ENCODE data around the gene MCFD2. TPM values are rescaled to one million over a fixed set of nuclear protein-coding genes. Genes with fewer than 3 reads are reported as not detected.

MCFD2 gene
- polyA plus RNA-seq, 1 donor (not counting 4 experiments of a cell fraction or from before 2014, with no cell fraction given) = 132 TPM

DNA sequence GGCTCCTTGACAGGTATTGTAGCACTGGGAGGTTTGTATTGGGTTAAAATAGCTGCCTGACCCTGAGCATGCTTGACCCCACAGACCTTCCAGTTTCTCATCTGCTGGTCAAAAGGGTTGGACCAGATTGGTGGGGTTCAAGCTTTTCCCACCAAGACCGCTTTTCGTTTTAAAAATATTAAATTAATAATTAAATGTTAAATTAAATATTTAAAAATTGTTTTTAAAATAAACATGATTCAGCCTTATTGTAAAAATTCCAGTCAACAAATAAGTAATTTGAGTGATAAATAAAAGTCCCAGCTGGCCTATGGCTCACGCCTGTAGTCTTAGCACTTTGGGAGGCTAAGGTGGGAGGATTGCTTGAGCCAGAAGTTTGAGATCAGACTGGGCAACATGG is 36.6 kb upstream of the MCFD2 start:
- no peak for FAIRE-seq
- no peak overlapping the region for H3K4me3 ChIP-seq (ENCODE audit: control insufficient read depth in 2 of 3, extremely low read depth in 1 of 3, insufficient read depth in 2 of 3, low read depth in 1 of 3, low read length in 3 of 3)
- no peak overlapping the region for H3K9ac ChIP-seq (ENCODE audit: control insufficient read depth, extremely low read depth, insufficient read depth, low read length)
- peaks cover 15 to 16% of the 10 kb centered on the region in 2 experiments for H3K36me3 ChIP-seq (ENCODE audit: control insufficient read depth in 2 of 2, extremely low read depth in 1 of 2, insufficient read depth in 2 of 2, low read length in 2 of 2)
- no peak overlapping the region for H3K4me2 ChIP-seq (ENCODE audit: control insufficient read depth, extremely low read depth, insufficient read depth, low read depth, low read length)
- DNase-seq (ENCODE audit: low read depth, low spot score) = no peak
- H3K9me3 ChIP-seq (ENCODE audit: control insufficient read depth, low read depth, low read length) = no peaks in the 10 kb centered on the region
- H3K79me2 ChIP-seq (ENCODE audit: control insufficient read depth, insufficient read depth, low read length) = peaks cover 11% of the 10 kb centered on the region
- dilution Hi-C loops (cut with MboI; ENCODE audit: extremely low pct_ligation_motif_present, low sequenced_read_pairs) = no loop called here
- H4K20me1 ChIP-seq (ENCODE audit: control insufficient read depth, extremely low read depth, insufficient read depth, low read length) = no peaks in the 10 kb centered on the region
- peaks cover 3% of the 10 kb centered on the region for H3K9me1 ChIP-seq (ENCODE audit: control insufficient read depth, extremely low read depth, insufficient read depth, low read length)
- TF ChIP-seq, protein P1, sequence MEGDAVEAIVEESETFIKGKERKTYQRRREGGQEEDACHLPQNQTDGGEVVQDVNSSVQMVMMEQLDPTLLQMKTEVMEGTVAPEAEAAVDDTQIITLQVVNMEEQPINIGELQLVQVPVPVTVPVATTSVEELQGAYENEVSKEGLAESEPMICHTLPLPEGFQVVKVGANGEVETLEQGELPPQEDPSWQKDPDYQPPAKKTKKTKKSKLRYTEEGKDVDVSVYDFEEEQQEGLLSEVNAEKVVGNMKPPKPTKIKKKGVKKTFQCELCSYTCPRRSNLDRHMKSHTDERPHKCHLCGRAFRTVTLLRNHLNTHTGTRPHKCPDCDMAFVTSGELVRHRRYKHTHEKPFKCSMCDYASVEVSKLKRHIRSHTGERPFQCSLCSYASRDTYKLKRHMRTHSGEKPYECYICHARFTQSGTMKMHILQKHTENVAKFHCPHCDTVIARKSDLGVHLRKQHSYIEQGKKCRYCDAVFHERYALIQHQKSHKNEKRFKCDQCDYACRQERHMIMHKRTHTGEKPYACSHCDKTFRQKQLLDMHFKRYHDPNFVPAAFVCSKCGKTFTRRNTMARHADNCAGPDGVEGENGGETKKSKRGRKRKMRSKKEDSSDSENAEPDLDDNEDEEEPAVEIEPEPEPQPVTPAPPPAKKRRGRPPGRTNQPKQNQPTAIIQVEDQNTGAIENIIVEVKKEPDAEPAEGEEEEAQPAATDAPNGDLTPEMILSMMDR (optimal IDR thresholded peaks at IDR 0.05 in 1 of 3, IDR thresholded peaks at IDR 0.05 in 1 of 3, conservative IDR thresholded peaks at IDR 0.05 in 1 of 3; ENCODE audit: extremely low read depth in 1 of 3, insufficient read depth in 2 of 3, low read length in 3 of 3) = no peak
- TF ChIP-seq EZH2 (IDR thresholded peaks at IDR 0.05; ENCODE audit: low read length) = no peak
- no peak overlapping the region for H2AFZ ChIP-seq (ENCODE audit: control insufficient read depth, low read length)
- no peak overlapping the region for H3K27ac ChIP-seq (ENCODE audit: control insufficient read depth, insufficient read depth, low read length)
- H3K27me3 ChIP-seq (ENCODE audit: control insufficient read depth, extremely low read depth, insufficient read depth, low read length) = no peaks in the 10 kb centered on the region
- peaks cover 7% of the 10 kb centered on the region for H3K4me1 ChIP-seq (ENCODE audit: control insufficient read depth, extremely low read depth, insufficient read depth, low read length)

DNA sequence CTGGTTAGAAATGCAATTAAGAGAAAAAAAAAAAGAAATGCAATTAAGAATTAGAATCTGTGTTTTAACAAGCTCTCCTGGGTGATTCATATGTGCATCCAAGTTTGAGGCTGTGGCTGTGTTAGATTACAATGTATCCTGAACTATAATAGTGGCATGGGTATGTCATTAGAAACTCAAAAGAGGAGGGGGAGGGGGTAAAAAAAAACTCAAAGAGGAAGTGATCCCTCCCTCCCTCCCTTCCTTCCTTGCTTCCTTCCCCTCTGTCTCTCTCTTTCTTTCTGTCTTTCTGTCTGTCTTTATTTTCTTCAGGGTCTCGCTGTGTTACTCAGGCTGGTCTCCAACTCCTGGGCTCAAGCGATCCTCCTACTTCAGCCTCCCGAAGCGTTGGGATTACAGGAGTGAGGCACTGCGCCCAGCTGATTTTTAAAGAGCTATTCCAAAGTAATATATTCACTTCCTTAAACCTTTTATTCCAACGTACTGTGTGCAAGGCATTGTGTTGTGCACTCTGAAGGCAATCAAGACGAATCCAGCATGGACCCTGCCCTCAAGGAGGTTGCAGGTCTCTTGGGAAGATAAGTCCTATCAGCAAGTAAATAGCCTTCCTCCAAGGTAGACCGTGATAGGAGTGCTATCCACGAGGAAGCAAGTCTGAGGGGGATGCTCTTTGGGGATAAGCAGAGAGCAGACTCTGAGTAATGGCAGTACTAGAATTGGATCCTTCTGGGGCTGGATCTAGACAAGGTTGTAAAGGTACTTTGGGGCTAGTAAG is 35.9 kb upstream of the MCFD2 start:
- Histone ChIP-seq H3K9ac (ENCODE audit: control insufficient read depth, extremely low read depth, insufficient read depth, low read length) (no peak overlapping the region), H3K9me3 (ENCODE audit: control insufficient read depth, low read depth, low read length) (no peaks in the 10 kb centered on the region), H3K36me3 (ENCODE audit: control insufficient read depth in 2 of 2, extremely low read depth in 1 of 2, insufficient read depth in 2 of 2, low read length in 2 of 2) (peaks cover 11 to 13% of the 10 kb centered on the region in 2 experiments), H3K4me1 (ENCODE audit: control insufficient read depth, extremely low read depth, insufficient read depth, low read length) (peaks cover 7% of the 10 kb centered on the region), H4K20me1 (ENCODE audit: control insufficient read depth, extremely low read depth, insufficient read depth, low read length) (no peaks in the 10 kb centered on the region), H3K4me3 (ENCODE audit: control insufficient read depth in 2 of 3, extremely low read depth in 1 of 3, insufficient read depth in 2 of 3, low read depth in 1 of 3, low read length in 3 of 3) (no peak overlapping the region), H3K9me1 (ENCODE audit: control insufficient read depth, extremely low read depth, insufficient read depth, low read length) (peaks cover 3% of the 10 kb centered on the region), H3K27ac (ENCODE audit: control insufficient read depth, insufficient read depth, low read length) (no peak overlapping the region), H3K4me2 (ENCODE audit: control insufficient read depth, extremely low read depth, insufficient read depth, low read depth, low read length) (no peak overlapping the region), H2AFZ (ENCODE audit: control insufficient read depth, low read length) (no peak overlapping the region), H3K79me2 (ENCODE audit: control insufficient read depth, insufficient read depth, low read length) (peaks cover 18% of the 10 kb centered on the region), H3K27me3 (ENCODE audit: control insufficient read depth, extremely low read depth, insufficient read depth, low read length) (no peaks in the 10 kb centered on the region)
- DNase-seq (ENCODE audit: low read depth, low spot score) = no peak
- dilution Hi-C loops (cut with MboI; ENCODE audit: extremely low pct_ligation_motif_present, low sequenced_read_pairs) = no loop called here
- no peak for TF ChIP-seq EZH2 (IDR thresholded peaks at IDR 0.05; ENCODE audit: low read length)
- TF ChIP-seq, protein P1 (optimal IDR thresholded peaks at IDR 0.05 in 1 of 3, IDR thresholded peaks at IDR 0.05 in 1 of 3, conservative IDR thresholded peaks at IDR 0.05 in 1 of 3; ENCODE audit: extremely low read depth in 1 of 3, insufficient read depth in 2 of 3, low read length in 3 of 3) = no peak
- no peak for FAIRE-seq
